Stimulated activated naive CD8-positive, alpha-beta T cell treated with anti-CD3 and anti-CD28 coated beads, Interleukin-15, Interleukin-2, amounts not matched to agents 100 U/mL and 50 U/mL, for 24 hours (primary cell): Measurements from ENCODE around the gene PCBP3.

ENCODE experiments used
- ATAC-seq: fragments of 150-1000 bp; cut with Tn5 transposase; one replicate; pipeline ENCODE4 v1.10.0; 2021
- DNase-seq: peaks from one replicate; pipeline ENCODE4 v3.0.0; 2021

PCBP3 gene

DNA sequence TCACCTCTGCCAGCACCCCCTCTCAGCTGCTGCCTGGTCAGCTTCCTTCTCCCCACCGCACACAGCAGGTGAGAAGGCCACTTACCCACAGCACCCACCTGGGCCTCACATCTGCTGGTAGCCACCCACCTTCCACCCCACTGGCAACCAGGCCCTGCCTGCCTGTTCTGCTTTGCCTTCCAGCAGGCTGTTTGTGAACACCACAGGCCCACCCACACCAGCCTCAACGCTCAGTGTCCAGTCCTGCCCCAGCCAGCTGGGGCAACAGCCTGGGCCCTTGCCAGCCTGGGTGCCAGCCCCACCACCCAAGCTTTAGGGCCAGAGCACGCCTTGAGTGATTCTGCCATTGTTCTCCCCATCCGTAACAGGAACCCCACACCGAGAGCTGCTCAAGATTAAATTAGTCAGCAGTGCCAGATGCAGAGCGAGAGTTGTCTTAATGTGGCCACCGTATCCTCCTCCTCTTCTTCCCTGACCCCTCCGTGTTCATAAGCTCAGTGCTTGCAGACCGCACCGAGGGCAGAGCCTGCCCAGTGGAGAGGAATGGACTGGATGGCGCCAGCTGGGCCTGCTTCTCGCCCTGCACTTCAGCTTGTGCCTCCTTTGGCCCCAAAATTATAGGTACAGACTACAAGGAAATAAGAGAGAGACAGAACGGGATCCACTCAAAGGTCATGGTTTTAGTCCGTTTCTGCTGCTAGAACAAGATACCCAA lies 217.8 kb downstream of the PCBP3 start:
- ATAC-seq: no peak

DNA sequence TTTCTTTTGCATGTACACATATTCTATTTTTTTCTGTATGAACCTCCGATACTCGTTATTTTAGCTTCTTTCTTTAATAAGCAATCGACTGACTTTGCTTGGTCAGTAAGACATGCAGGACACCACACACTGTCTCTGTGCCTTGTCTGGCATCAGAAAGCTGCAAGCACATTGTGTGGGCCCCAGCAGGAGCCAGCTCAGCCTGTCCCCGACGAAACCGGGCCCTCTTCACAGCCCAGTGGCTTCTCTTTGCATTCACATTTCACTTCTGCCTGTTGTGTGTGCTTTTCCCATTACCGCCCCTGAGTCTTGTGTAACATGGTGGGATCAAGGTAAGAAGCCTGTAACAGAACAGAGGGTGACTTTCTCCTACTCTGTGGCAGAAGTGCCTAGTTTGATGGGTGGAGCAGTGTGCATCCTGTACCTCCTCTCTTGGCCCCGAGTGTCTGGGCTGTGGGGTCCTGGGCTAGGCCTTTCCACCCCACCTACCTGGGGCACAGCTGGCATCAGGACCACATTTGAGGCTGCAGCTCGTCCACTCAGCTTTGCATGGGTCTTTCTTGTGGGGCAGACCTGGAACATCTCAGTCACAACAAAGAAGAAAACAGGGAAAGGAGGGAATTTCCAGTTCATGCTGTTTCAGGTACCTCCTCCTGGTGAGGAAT lies 219.2 kb downstream of the PCBP3 start:
- ATAC-seq (no peak), DNase-seq (no peak)

More for the DNA sequence above, 217.8 kb downstream of the PCBP3 start:
- no peak for DNase-seq

DNA sequence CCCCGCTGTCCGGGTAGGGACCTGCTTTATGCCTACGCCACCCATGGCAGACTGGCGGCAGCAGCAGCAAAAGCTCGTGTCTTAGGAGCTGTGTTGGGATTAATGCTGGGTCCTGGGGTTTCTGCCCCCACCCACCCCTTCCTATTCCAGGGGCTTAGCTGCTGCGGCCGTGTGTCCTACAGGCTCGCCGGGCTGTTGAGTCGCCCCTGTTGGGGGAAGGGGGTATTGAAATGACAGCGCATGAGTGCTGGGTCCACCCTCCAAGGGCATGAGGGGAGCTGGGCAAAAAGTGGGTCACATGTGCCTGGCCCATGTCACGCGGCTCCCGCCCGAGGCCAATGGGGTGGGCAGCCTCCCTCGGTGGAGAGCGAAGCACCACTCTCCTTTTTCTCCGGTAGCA lies 219.7 kb downstream of the PCBP3 start:
- DNase-seq (no peak), ATAC-seq (no peak)

DNA sequence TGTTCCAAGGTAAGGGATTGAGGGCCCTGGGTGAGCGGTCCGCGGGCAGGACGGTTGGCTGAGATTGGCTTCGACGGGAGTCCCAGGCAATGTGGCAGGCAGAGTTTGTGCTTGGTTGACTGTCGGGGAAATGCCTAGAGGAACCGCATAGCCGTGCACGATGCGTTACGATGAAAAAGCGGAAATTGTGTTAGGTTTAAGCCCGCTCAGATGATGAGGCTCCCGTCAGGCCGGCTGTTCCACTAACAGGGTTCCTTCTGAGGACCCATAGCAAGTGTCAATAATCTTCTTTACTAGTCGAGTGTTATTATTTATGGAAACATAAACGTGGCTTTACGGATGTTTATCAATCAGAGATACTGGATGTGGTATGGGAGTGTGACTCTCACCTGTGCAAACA lies 220.2 kb downstream of the PCBP3 start:
- ATAC-seq (no peak), DNase-seq (no peak)

DNA sequence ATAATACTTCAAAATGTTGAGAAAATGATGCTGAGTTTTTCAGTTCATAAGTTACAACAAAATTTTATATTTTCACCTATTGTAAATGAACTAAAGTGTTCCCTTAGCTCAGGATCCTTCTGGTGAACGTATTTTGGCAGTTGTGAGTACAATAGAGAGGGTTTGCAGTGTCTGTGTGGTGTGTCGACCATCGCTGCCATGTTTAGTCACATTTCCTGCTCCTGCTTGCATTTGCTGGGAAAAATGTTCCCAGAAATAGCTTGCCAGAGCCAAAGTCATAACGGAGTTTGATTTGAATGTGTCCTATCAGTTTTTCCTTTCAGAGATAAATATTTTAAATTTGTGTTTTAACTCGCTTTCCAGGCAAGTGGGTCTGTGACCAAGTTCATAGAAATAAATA lies 220.9 kb downstream of the PCBP3 start:
- DNase-seq (no peak), ATAC-seq (no peak)

DNA sequence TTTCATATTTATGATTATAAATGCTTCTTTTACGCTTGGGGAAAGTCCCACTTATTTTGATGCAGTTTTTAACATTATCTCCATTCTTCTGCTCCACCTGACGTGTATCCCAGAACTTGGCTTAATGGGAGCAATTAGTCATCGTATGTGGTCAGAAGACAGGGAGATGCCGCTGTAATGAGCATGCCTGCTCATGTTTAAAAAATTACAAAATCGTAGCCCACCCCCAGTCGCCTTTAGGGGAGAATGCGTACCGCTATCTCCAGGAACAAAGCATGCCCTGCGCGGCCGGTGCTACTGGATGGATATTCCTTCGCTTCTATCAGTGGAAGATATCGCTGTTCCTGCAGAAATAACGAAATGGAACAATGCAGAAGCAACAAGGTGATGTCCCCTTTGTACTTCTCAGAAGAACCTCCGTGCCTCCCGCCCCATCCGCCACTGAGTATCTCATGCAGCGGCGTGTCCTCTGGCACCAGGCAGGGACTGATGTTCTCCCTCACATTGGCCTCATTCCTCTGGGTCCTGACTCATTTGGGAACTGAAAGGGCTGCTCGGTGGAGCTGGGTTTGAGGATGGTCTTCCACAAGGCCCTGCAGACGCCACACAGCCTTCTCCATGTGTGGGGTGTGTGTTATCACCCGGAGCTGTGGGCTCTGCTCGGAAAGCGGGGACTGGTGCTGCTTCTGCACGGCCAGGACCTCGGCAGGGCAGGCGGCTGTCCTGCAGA lies 221.7 kb downstream of the PCBP3 start:
- DNase-seq (no peak), ATAC-seq (no peak)

DNA sequence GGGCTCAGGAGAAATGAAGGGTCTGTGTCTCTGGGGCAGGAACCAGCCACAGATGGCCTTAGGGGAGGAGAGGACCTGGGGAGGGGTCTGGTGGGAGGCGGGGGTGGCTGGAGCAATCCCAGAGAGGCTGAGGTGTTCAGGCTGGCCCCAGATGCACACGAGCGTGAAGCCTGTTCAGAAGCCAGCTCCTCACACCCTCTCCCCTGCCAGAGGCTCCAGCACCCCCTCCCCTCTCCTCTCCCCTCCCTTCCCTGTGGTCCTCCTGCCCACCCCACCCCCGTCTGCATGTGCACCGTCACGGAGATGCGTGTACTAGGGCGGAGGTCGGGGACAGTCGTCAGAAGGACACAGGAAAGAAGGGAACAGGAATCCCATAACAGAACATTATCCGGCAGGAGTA lies 223.0 kb downstream of the PCBP3 start:
- no peak for ATAC-seq

DNA sequence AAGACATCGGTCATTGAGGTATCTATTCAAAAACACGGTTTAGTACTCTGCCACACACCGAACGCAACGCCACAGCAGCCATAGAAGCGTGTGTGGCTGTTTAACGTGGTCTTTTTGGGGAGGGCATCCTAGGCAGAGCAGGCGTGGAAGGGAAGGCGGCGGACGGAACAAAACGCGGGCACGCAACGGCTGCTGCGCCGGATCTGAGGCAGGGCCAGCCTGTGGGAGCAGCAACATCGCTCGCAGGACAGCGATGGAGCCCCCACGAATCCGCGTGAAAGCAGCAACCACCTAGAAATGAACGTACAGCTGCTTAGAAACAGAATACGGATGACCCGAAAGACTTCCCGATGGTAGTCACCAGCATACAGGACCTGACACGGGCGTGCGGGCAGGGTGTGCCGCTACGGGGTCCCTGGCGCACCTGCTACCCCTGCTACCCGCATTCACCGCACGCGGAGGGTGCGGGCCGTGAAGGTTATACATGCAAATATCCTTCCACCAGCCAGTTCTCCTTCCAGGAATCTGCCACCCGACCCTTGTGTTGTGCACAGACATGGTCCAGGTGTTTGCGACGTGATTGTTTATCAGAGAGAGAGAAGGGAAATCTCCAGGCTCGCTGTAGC lies 223.6 kb downstream of the PCBP3 start:
- DNase-seq (no peak), ATAC-seq (no peak)

More for the DNA sequence above, 223.0 kb downstream of the PCBP3 start:
- DNase-seq: no peak

DNA sequence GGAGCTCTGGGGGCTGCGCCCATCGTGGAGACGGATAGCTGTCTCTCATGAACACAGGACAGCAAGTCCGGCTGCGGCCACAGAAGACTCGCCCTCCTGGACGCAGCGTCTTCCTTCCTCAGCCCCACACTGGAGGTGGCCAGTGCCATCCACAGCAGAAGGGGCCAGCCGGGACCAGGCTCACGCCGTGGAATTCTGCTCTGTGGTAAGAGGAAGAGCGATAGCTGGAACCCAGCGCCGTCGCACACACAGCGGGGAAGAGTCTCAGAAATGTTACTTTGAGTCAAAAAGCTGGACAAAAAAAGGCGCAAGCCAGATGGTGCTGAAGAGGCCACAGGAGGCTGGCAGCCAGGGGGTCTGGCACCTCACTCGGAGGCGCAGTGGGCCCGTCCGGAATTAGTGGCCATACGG lies 224.2 kb downstream of the PCBP3 start:
- DNase-seq: no peak

DNA sequence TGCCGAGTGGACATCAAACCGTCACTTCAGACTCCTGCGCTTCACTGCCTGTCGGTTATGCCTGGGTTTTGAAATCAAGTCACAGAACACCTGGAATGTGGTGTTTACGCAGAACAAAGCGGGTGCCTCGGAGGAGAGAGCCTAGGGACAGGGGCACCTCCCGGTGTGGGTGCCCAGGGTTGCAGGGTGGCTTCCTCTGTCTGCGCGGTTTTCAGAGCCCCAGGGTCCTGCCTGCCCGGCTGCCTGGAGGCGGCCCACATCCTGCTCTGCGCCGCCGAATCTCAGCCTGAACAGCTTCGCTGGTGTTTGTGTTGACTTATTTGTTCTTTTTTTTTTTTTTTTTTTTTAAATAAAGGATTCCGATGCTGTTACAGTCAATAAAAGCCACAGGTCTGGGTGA lies 224.6 kb downstream of the PCBP3 start:
- ATAC-seq: no peak
- DNase-seq: no peak

More for the DNA sequence above, 224.2 kb downstream of the PCBP3 start:
- ATAC-seq: no peak

DNA sequence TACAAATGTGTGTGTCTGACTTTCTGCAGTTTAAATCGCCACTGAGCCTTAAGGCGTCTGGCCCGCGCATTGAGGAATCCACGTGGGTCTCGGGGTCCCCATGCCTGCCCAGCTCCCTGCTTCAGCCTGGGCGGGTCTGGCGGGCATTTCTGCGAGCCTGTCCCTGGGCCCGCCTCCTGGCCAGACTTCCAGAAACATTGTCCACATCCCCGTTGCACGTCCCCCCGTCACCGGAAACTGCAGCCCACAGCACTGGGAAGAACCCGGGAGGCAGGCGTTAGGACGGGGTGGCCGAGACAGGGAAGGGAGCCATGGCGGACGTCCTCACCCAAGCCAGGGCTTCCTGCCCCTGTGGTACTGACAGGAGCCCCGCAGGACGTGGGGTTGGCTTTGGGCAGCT lies 225.0 kb downstream of the PCBP3 start:
- DNase-seq (no peak), ATAC-seq (no peak)

DNA sequence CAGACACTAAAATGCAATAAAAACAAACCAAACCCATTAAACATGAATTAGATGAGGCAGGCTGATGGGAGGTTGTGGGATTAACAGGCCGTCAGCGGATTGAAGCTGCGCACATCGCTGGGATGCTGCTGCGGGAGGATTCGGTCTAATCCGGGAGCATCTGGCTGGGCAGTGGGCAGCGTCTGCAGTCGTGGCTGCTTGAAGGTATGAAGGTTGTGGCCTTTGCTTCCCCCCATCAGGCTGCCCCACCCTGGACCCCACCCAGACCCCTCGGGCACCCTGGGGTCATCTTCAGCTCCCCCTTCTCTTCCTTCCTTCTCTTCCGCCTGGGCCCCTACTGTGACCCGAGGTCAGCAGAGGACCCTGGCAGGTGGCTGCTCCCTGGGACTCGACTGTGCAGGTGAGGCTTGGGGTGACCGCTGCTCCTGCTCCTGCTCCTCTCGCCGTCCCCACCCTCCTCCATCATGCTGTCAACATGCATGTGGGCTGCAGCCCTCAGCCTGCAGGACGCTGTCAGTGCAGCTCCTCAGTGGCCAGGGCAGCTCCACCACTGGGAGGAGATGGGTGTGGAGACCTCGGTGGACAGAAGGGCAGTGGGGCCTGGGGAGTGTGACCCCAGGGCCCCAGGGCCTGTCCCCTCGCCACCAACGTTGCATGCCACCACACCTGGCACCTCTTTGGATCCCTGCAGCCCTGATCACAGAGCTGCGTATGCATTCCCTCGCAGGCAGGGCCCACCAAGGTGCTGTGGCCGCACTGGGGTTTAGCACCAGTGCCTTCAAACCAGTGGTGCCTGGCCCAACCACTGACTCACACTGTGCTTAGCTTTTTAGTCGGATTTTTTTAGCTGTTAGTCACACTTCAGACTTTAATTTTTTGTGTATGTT lies 225.8 kb downstream of the PCBP3 start:
- ATAC-seq (no peak), DNase-seq (no peak)

DNA sequence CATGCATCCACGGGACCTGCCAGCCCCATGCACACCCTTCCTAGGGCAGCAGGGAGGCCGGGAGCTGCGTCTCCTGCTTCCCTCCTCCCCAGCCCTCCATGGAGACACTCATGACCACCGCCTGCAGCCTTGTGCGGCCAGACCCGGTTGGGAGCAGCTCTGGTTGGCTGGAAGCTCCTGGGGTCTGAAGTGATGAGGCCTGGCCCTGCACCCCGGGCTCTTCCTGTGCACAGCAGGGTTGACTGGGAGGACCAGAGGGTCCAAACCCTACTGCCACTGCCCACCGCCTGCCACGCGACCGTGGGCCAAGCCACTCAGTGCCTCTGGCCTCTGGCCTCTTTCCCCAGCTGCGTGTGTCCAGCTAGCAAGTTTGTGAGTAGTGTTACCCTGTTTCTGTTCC lies 226.9 kb downstream of the PCBP3 start:
- no peak for ATAC-seq

DNA sequence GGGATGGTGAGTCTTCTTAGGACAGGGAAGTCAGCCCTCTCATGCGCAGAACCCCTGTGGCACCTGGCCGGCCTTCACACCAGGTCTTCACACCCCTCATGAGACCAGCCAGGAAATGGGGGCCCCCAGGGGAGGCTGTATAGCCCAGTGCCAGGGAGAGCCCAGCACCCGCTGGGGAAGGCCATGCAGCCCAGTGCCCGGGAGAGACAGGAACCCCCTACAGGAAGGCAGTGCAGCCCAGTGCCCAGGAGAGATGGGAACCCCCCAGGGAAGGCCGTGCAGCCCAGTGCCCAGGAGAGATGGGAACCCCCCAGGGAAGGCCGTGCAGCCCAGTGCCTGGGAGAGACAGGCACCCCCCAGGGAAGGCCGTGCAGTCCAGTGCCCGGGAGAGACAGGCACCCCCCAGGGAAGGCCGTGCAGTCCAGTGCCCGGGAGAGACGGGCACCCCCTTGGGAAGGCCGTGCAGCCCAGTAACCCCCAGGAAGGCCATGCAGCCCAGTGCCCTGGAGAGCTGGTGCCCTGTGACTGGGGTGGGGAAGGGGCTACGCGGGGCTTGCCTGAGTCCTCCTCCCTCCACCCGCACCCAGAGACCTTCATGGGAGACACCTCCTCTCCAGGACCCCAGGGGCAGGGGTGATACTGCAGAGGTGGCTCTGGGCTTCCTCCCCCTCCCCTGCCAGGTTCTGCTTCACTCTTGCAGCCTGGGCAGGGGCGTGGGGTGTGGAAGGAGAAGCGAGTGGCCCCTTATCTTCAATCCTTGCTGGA lies 227.5 kb downstream of the PCBP3 start:
- ATAC-seq (no peak), DNase-seq (no peak)

More for the DNA sequence above, 226.9 kb downstream of the PCBP3 start:
- DNase-seq: no peak

DNA sequence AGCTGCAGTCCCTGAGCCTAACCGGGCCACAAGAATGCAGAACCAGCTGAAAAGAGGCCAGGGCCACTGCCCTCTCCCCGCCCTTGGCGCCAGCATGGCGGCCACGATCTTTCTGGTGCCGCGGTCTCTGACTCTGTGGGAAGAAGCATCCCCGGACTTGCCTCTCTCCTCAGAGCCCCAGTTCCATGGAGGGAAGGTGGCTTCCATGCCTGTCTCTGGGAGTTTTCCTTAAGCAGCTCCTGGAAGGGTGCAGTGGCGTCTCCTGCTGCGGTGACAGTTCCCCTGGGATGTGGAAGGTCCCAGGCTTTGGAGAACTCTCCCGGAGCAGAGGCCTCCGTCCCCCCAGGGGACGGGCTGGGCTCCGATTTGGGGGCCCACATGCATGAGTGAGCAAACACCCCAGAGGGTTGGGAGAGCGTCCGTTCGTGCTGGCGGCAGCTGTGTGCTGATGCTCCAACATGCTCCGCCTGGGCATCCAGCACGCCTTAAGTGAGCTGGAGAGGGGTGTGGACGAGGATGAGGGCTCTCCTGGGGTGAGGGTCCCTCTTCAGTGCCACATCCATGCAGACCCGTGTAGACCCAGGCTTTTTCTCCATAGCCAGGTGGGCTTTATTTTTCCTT lies 228.2 kb downstream of the PCBP3 start:
- no peak for DNase-seq
- ATAC-seq: no peak

DNA sequence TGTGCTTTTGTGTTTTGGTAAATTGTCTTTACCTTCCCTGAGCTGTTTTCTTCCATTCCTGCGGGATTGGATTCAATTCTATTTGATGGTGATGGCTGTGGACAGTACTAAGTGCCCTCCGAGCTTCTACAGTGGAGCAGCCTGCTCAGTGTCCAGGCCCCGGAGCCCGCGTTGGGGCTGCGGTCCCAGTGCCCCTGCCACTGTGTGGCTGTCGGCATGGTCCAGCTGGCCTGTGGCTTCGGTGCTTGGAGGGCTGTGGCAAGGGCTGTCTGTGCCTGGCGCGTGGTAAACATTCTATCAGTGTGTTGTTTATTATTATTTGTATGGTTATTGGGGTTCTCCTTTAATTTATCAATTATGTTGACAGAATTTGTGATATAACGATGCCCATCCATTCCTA lies 228.9 kb downstream of the PCBP3 start:
- no peak for ATAC-seq
- no peak for DNase-seq

DNA sequence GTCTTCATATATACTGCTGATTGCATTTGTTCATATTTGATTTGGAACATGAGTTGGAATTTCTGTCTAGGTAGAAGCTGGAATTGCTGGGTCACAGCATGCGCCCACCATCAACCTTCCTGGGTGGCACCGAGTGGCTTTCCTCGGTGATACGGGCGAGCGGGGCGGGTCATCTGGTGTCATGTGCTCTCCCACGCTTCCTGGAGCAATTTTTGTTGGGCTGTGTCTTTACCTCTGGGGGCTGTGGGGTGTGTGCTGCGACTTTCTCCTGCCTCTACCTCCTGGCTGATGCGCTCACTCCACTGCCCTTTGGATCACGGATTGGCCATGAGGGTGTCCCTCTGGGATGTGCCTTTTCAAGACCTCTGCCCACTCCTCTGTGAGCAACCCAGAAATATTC lies 229.4 kb downstream of the PCBP3 start:
- ATAC-seq (no peak), DNase-seq (no peak)

DNA sequence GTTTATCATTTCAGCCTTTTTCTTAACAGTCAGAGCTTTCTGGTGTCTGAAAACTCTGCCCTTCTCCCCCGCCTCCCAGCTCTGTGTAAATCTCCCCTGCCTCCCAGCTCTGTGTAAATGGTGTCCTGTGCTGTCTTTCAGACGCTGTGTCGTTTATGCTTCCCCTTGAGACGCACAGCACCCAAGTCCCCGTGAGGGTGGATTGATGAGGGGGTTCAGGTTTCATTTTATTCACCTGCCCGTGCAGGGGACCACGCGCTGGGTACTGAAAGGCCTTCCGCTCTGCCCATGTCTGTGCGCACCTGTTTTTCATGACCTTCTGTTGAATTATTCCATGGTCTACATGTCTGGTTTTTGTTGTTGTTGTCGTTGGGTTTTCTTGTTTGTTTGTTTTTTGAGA lies 229.9 kb downstream of the PCBP3 start:
- ATAC-seq (no peak), DNase-seq (no peak)

DNA sequence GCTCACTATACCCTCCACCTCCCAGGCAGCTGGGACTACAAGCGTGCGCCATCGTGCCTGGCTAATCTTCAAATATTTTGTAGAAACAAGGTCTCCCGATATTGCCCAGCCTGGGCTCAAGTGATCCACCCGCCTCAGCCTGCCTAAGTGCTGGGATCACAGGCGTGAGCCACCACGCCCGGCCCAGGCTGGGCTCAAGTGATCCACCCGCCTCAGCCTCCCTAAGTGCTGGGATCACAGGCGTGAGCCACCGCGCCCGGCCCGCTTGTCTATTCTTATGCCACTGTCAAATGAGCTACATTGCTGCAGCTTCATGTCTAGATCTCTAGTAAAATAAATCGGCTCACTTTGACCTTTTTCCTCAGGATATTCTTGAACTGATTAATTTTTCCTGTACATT lies 230.3 kb downstream of the PCBP3 start:
- DNase-seq (no peak), ATAC-seq (no peak)

DNA sequence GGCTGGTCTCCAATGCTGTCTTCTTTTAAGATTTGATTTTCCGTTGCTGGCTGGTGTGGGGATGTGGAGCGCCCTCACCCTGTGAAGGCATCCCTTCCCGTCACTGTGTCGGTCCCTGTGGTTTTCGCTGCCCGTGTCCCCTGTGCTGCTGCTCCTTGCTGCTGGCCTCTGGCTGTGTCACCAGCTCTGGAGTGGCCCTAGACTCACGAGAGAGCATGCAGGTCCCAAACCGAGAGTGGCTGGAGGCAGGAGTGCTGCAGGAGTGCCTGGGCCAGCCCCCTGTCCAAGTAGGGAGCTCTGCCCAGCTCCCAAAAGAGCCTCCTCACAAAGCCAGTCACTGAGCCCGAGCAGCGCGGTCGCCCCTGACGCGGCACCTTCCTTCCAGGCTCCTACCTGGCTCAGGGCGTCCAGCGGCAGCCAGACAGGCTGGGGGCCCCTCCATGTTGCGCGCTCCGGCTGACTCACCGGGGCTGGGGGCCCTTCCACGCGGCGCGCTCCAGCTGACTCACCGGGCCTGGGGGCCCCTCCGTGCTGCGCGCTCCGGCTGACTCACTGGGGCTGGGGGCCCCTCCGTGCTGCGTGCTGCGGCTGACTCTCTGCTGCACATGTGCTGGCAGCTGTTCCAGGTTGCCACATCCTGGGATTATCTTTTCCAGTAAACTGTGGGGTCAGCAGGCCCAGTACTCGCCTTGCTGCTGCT lies 231.3 kb downstream of the PCBP3 start:
- ATAC-seq (peak; percentile 22), DNase-seq (no peak)
